Measurements from ENCODE around the gene SCN8A.

The SCN8A gene

DNA sequence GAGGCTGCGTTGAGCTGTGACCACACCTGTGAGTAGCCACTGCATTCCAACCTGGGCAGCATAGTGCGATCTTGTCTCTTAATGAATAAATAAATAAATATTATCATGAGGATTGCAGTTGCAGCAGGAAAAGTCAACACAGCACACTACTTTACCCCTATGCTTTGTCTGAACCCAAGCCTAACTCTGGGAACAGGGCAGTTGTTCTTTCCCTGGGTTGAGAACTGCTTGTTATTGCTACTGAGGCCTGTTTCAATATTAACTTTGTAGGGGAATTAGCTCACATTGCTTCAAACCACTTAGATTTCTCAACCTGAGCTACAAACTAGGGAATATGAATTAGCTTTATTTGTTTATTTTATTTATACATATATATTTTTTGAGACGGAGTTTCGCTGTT is 102.5 kb downstream of the SCN8A start:
- DNase-seq (ENCODE audit: low spot score) = no peak
- TF ChIP-seq CTCF (IDR thresholded peaks at IDR 0.05; ENCODE audit: extremely low read depth, missing control alignments) = no peak

GRCh38 chr12:51694146-51694545 is 103.1 kb downstream of the SCN8A start:
- TF ChIP-seq CTCF (IDR thresholded peaks at IDR 0.05; ENCODE audit: extremely low read depth, missing control alignments) = no peak
- no peak for DNase-seq (ENCODE audit: low spot score)

- DNase-seq (ENCODE audit: low spot score) = no peak
- TF ChIP-seq CTCF (IDR thresholded peaks at IDR 0.05; ENCODE audit: extremely low read depth, missing control alignments) = no peak
Observed at GRCh38 chr12:51695241-51696010, 104.4 kb downstream of the SCN8A start.

DNA sequence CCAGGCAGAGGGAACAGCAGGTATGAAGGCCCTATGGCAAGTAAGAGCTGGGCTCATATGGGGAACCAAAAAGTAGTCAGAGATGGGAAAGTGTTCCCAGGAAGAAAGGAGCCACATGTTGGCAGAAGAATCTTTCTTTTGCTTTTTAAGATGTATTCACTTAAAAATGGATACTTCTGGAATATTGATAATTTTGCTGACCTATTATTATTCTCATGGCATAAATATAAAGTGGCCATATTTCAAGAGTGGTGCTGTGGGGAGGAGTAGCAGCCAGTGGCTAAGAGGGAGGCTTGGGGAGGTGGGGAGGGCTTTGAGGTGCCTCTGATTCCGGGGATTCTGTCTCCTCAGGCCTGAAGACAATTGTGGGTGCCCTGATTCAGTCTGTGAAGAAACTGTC is 108.2 kb downstream of the SCN8A start:
- no peak for TF ChIP-seq CTCF (IDR thresholded peaks at IDR 0.05; ENCODE audit: extremely low read depth, missing control alignments)

GRCh38 chr12:51700887-51701286 is 109.9 kb downstream of the SCN8A start:
- no peak for DNase-seq (ENCODE audit: low spot score)
- TF ChIP-seq CTCF (IDR thresholded peaks at IDR 0.05; ENCODE audit: extremely low read depth, missing control alignments) = no peak

More for the DNA sequence above, 108.2 kb downstream of the SCN8A start:
- DNase-seq (ENCODE audit: low spot score) = no peak

GRCh38 chr12:51702587-51702986 is 111.6 kb downstream of the SCN8A start:
- no peak for TF ChIP-seq CTCF (IDR thresholded peaks at IDR 0.05; ENCODE audit: extremely low read depth, missing control alignments)
- no peak for DNase-seq (ENCODE audit: low spot score)

GRCh38 chr12:51705450-51705849 is 114.4 kb downstream of the SCN8A start:
- TF ChIP-seq CTCF (IDR thresholded peaks at IDR 0.05; ENCODE audit: extremely low read depth, missing control alignments) = no peak

More at GRCh38 chr12:51705450-51705849, 114.4 kb downstream of the SCN8A start:
- DNase-seq (ENCODE audit: low spot score) = no peak
